HUES48 (cell line): Measurements from ENCODE around the gene SEL1L3.
A peak's percentile ranks its signal among the peaks of the same experiment; 100 is the strongest.

Experiments used
- H3K27ac ChIP-seq: one replicate; pipeline ENCODE4 v1.7.0; 2013; ENCODE audit warnings: low read depth, low read length, inconsistent platforms
- H3K27me3 ChIP-seq: 2 replicates; pipeline ENCODE4 v1.6.1; 2013; ENCODE audit warnings: mild to moderate bottlenecking, low read length; ENCODE audit not compliant: control insufficient read depth, insufficient read depth
- H3K36me3 ChIP-seq: 2 replicates; pipeline ENCODE4 v1.6.1; 2013; ENCODE audit warnings: low read length; ENCODE audit not compliant: control insufficient read depth, insufficient read depth
- H3K4me1 ChIP-seq: 2 replicates; pipeline ENCODE4 v1.6.1; 2013; ENCODE audit warnings: mild to moderate bottlenecking, low read length; ENCODE audit not compliant: control insufficient read depth, insufficient read depth
- H3K4me3 ChIP-seq: 2 replicates; pipeline ENCODE4 v1.5.1; 2013; ENCODE audit warnings: mild to moderate bottlenecking, low read depth, low read length
- H3K9ac ChIP-seq: 2 replicates; pipeline ENCODE4 v1.6.1; 2013; ENCODE audit warnings: mild to moderate bottlenecking, low read depth, low read length, moderate library complexity
- H3K9me3 ChIP-seq: 2 replicates; pipeline ENCODE4 v1.6.1; 2013; ENCODE audit warnings: low read length; ENCODE audit not compliant: control insufficient read depth, insufficient read depth

SEL1L3 gene

DNA sequence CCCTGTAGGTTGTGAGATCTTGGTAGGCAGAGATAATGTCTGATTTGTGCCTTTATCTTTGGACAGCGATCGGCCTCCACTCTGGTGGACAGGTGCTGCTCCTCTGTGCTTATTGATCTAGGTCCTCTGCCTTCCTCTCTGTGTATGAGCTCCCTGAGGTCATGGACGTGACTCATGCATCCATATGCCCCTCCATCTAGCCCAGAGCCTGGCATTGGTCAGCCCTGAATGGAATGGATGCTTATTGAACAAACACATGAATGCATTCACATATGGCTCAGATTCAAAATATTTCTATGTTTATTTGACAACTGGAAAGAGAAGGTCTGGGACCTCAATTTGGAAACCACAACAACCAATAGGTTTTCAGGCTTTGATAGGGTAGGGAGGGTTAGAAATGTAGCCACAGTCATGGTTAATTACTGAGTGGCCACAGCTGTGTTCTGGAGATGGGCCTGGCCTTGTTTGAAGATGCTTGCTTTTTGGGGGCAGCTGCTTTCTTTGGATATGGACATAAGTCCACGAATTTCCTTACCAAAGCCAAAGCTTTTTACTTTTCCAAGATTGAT is 76.2 kb downstream of the SEL1L3 start:
- Histone ChIP-seq H3K4me3 (no peak overlapping the region), H3K9me3 (no peaks in the 10 kb centered on the region), H3K4me1 (no peaks in the 10 kb centered on the region), H3K27ac (no peak overlapping the region), H3K36me3 (peaks cover 49% of the 10 kb centered on the region), H3K9ac (no peak overlapping the region), H3K27me3 (no peaks in the 10 kb centered on the region)

DNA sequence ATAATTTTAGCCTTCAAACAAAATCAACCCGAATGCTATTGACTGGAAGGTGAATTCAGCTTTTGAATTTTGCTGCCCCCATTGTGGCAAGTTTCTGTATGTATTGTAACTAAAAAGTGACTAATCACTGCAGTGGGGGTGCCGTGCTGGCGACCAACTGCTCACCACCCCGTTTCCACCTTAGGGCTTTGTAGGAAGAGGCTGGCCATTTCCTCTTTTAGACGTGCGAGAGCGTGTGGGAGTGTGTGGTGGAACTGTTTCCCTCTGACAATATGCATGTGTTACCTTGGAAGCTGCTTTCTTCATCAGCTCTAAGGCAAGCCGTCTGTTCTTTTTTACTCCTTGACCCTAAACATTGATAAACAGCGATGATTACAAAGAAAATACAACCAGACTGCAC is 78.8 kb downstream of the SEL1L3 start:
- H3K4me3 ChIP-seq = no peak overlapping the region
- no peak overlapping the region for H3K9ac ChIP-seq
- H3K4me1 ChIP-seq = no peaks in the 10 kb centered on the region
- H3K27ac ChIP-seq = no peak overlapping the region
- H3K9me3 ChIP-seq = no peaks in the 10 kb centered on the region
- H3K36me3 ChIP-seq = peaks cover 61% of the 10 kb centered on the region
- H3K27me3 ChIP-seq = no peaks in the 10 kb centered on the region

DNA sequence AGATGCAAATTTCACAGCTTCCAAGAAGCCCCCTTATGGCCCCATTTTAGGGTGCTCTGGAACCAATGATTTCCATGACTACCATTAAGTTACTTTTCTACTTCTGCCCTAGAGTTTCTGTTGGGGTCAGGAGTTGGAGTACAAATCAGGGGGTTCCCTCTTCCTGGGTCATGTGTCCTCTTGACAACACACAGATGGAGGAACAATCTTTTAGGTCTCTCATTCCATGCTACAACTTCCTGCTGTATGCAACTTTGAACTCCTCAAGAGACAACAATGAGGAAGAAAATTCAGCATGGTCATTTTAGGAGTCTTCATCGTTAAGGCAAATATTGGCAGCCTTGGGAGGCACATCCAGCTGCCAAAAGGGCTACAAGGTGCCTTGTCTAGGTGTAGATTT is 79.7 kb downstream of the SEL1L3 start:
- Histone ChIP-seq H3K9me3 (no peaks in the 10 kb centered on the region), H3K4me3 (no peak overlapping the region), H3K36me3 (peaks cover 67% of the 10 kb centered on the region), H3K4me1 (no peaks in the 10 kb centered on the region), H3K9ac (no peak overlapping the region), H3K27ac (no peak overlapping the region), H3K27me3 (no peaks in the 10 kb centered on the region)

DNA sequence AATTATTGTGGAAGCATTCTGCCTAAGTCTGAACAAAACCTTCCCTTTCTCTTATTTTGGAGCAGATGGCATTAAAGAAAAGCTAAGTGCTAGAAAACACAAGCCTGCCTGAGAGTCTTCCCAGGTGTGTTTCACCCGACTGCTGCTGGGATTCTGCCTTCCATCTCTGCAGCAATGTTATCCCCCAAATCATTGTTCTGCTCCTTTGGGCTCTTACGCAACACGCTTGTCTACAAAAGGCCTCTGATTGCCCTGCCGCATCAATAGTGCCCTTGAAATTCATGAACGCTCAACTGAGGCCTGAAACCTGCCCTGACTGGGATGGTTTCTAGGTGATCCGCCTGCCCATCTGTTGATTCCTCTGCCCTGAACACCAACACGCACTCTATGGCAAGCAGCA is 80.3 kb downstream of the SEL1L3 start:
- Histone ChIP-seq H3K9ac (no peak overlapping the region), H3K36me3 (peaks cover 66% of the 10 kb centered on the region), H3K27ac (no peak overlapping the region), H3K4me3 (no peak overlapping the region), H3K27me3 (no peaks in the 10 kb centered on the region), H3K4me1 (no peaks in the 10 kb centered on the region), H3K9me3 (no peaks in the 10 kb centered on the region)

DNA sequence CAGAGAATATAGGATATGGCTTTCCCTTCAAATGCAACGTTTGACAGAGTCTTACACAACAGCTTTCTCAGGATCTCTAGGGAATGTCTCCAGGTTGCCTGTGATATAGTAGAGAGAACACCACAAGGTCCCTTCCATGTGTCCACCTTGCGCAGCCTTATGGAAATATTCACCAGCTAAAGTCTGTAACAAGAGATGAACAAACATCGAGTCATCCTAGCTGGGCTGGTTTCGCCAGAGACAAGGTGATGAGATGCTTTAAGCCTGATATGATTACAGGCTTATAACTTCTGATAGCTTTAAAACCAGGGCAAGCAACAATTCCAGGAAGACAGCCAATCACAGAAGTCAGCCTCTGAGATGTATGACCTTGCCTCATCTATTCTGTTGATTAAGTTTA is 83.8 kb downstream of the SEL1L3 start:
- no peaks in the 10 kb centered on the region for H3K27me3 ChIP-seq
- no peak overlapping the region for H3K27ac ChIP-seq
- no peaks in the 10 kb centered on the region for H3K9me3 ChIP-seq
- H3K4me3 ChIP-seq = no peak overlapping the region
- no peak overlapping the region for H3K9ac ChIP-seq
- peaks cover 66% of the 10 kb centered on the region for H3K36me3 ChIP-seq
- H3K4me1 ChIP-seq = no peaks in the 10 kb centered on the region; the same call in 1 of the 2 replicates

DNA sequence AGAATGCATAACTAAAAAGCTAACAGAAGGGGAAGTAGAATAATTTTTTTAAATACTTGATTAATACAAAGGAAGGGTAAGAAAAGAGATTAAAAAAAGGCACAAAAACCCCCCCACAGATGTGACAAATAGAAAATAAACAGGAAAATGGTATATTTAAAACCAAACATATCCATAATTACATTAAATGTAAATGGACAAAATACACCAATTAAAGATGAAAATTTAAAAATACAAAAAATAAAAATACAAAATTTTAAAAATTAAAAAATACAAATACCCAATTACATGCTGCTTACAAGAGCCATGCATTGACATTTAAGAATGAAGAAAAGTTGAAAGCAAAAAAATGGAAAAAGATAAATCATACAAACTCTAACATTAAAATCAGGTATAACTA is 86.0 kb downstream of the SEL1L3 start:
- Histone ChIP-seq H3K9ac (no peak overlapping the region), H3K27ac (no peak overlapping the region), H3K4me1 (no peaks in the 10 kb centered on the region; the same call in 1 of the 2 replicates), H3K27me3 (no peaks in the 10 kb centered on the region), H3K4me3 (no peak overlapping the region), H3K36me3 (peaks cover 47% of the 10 kb centered on the region), H3K9me3 (no peaks in the 10 kb centered on the region)

DNA sequence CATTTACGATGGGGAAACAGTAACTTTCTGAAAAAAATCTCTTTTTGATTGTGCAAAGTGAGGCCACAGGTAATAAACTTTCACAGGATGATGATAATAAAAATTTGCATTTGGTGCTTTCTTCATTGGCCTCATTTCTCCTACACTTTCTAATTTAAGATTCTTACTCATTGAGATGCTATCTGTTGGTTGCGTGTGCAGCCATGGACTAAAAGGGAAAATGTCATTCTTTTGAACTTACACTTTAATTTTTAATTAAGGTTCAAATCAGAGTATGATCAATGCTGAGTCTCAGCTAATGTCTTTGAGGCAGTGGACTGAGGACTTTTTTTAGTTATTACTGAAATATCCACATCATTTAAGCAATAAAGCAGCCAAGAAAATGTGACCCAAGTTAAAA is 87.6 kb downstream of the SEL1L3 start:
- H3K36me3 ChIP-seq = peaks cover 35% of the 10 kb centered on the region
- H3K27me3 ChIP-seq = no peaks in the 10 kb centered on the region
- H3K4me3 ChIP-seq = no peak overlapping the region
- no peaks in the 10 kb centered on the region; the same call in 1 of the 2 replicates for H3K4me1 ChIP-seq
- no peak overlapping the region for H3K9ac ChIP-seq
- H3K9me3 ChIP-seq = no peaks in the 10 kb centered on the region
- H3K27ac ChIP-seq = no peak overlapping the region

DNA sequence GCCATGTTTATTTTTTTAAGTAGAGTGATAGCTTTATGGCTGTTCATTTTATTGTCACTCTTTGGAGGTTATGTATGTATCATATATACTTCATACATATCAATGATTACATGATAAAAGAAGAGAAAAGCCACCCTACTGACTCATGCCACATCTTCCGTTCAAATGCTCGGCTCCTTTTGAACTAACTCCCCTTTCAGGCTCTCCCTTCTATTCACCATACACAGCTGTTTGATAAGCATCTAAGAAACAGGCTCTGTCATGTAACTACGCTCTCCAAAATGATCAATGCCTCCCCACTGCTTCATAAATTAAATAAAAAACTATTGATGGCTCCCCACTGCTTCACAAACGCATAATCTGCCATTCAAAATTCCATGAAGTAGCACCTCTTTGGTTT is 89.4 kb downstream of the SEL1L3 start:
- H3K9ac ChIP-seq = no peak overlapping the region
- no peaks in the 10 kb centered on the region for H3K27me3 ChIP-seq
- H3K4me3 ChIP-seq = no peak overlapping the region
- H3K27ac ChIP-seq = peak overlapping the region; percentile 15
- peaks cover 20% of the 10 kb centered on the region for H3K36me3 ChIP-seq
- H3K9me3 ChIP-seq = no peaks in the 10 kb centered on the region
- H3K4me1 ChIP-seq = no peaks in the 10 kb centered on the region; the same call in 1 of the 2 replicates

DNA sequence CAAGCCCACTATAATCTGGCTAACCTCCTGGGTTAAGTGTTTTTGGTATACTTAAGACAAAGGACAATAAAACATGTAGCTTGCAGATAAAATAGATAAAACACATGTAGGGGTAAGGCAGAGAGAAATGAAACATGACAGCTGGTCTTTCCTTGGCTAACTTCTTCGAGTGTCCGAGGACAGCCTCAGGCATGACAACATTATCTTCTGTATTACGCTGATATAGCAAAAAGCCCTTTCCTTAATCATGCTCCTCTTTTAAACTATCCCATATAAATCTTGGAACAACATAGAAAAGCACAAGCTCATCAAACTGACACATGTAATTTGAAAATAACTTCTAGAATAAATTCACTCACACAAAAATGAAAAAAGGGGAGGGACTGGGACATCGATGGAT is 91.1 kb downstream of the SEL1L3 start:
- no peaks in the 10 kb centered on the region; the same call in 1 of the 2 replicates for H3K4me1 ChIP-seq
- H3K4me3 ChIP-seq = no peak overlapping the region
- peaks cover 19% of the 10 kb centered on the region for H3K36me3 ChIP-seq
- H3K27ac ChIP-seq = no peak overlapping the region
- H3K27me3 ChIP-seq = no peaks in the 10 kb centered on the region
- H3K9ac ChIP-seq = no peak overlapping the region
- H3K9me3 ChIP-seq = no peaks in the 10 kb centered on the region

DNA sequence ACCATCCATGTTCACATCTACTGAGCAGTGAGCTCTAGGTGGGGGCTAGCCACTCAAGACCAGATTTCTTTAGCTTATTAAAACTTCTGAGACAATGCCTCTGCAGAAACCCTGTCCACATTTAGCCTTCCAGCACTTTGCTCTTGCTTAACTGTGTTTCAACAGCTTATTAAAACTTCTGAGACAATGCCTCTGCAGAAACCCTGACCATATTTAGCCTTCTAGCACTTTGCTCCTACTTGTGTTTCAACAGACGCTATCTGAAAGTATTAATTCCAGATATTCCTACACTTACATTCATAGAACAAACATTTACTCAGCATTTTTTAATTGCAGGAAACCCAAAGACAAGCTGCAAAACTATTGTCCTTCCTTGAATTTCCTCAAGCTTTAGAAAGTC is 91.9 kb downstream of the SEL1L3 start:
- H3K4me3 ChIP-seq = no peak overlapping the region
- no peaks in the 10 kb centered on the region for H3K9me3 ChIP-seq
- peaks cover 22% of the 10 kb centered on the region for H3K36me3 ChIP-seq
- H3K4me1 ChIP-seq = no peaks in the 10 kb centered on the region; the same call in 1 of the 2 replicates
- no peak overlapping the region for H3K9ac ChIP-seq
- H3K27ac ChIP-seq = no peak overlapping the region
- no peaks in the 10 kb centered on the region for H3K27me3 ChIP-seq

DNA sequence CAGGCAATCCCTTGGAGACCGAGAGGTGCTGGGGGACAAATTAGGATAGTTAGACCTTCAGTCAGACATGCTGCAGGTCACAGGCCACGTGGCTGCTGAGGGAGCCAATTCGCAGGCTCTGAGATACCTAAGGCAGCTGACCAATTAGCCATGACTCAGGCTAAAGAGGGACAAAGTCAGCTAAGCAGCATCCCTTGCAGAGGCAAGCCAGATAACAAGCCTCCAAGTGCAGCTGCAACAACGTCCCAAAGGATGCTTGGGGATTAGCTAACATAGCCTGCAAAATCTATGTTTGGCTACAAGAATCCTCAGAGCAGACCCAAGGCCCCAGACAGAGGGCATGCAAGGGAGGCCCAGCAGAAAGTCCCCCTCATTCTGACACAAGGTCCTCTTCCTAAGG is 93.5 kb downstream of the SEL1L3 start:
- no peaks in the 10 kb centered on the region for H3K4me1 ChIP-seq
- no peaks in the 10 kb centered on the region for H3K27me3 ChIP-seq
- H3K4me3 ChIP-seq = no peak overlapping the region
- H3K9me3 ChIP-seq = no peaks in the 10 kb centered on the region
- H3K36me3 ChIP-seq = peaks cover 33% of the 10 kb centered on the region
- no peak overlapping the region for H3K27ac ChIP-seq
- no peak overlapping the region for H3K9ac ChIP-seq
